ENCODE measurements around the gene HERPUD1. TPM values are rescaled to one million over a fixed set of nuclear protein-coding genes. Genes with fewer than 3 reads are reported as not detected.

Gene HERPUD1
- polyA plus RNA-seq, 1 of the 3 experiments (the other 2 are of a cell fraction), result 46.3 TPM

DNA sequence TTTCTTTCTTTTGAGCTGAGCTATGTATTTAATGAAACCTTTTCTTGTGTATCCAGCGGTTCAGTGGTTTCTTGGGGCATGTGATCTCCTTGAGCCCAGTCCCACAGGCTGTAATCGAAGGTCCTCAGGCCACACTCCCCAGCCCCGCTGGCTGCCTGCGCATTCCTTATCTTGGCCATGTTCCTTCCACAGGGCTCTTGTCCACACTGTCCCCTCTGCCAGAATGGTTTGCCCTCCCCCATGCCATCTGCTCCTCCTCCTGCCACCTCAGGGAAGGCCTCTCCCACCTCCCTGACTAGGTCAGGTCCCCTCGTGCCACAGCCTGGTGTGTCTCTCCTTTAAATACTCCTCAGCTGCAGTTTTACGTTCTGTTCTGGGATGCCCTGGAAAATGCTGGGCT lies 45.3 kb downstream of the HERPUD1 start:
- no peak overlapping the region for H3K9ac ChIP-seq
- H2AFZ ChIP-seq (ENCODE audit: low read depth), result no peak overlapping the region
- no peaks in the 10 kb centered on the region for H3K79me2 ChIP-seq (ENCODE audit: insufficient read depth)
- no peak overlapping the region for H3K27ac ChIP-seq (ENCODE audit: low read depth in 2 of 2, low read length in 1 of 2)
- no peaks in the 10 kb centered on the region for H3F3A ChIP-seq (replicated peaks; ENCODE audit: insufficient read depth)
- H4K20me1 ChIP-seq (ENCODE audit: insufficient read depth), result no peaks in the 10 kb centered on the region
- no peak overlapping the region for H3K4me2 ChIP-seq
- H3K36me3 ChIP-seq (replicated peaks in 1 of 2; ENCODE audit: control insufficient read depth in 1 of 2, insufficient read depth in 2 of 2, low read length in 1 of 2), result no peaks in the 10 kb centered on the region
- no peaks in the 10 kb centered on the region for H3K27me3 ChIP-seq (ENCODE audit: insufficient read depth)
- H3K9me3 ChIP-seq, result no peaks in the 10 kb centered on the region
- peaks cover 0 to 4% of the 10 kb centered on the region in 2 experiments; a peak in 1 of 4 replicates for H3K4me1 ChIP-seq (ENCODE audit: control insufficient read depth in 1 of 2, insufficient read depth in 2 of 2, low read depth in 1 of 2, low read length in 1 of 2)
- H3K9me2 ChIP-seq, result no peaks in the 10 kb centered on the region
- no peak overlapping the region for H3K4me3 ChIP-seq (ENCODE audit: low read depth in 2 of 2, low read length in 1 of 2)
- ChIA-PET CTCF (interaction anchor here (0.9 to 4.8 kb wide), 6 partner anchors 12 to 102 kb away, joined by 3 to 27 read pairs (median 4); no protein-coding TSS in a partner anchor), POLR2A (interaction anchor here (0.6 kb wide), 1 partner anchor 102 kb away, joined by 3 read pairs; no protein-coding TSS in a partner anchor)
- TF ChIP-seq CHD2 (IDR thresholded peaks at IDR 0.05; ENCODE audit: low read length, partially characterized antibody), result no peak
- TF ChIP-seq EZH2phosphoT487 (IDR thresholded peaks at IDR 0.05; ENCODE audit: borderline replicate concordance, low read depth), result no peak
- 82% methylated on average over 6 of the region's 6 CpGs for WGBS (ENCODE audit: low lambda C conversion rate)
- DNase-seq, result no peak

DNA sequence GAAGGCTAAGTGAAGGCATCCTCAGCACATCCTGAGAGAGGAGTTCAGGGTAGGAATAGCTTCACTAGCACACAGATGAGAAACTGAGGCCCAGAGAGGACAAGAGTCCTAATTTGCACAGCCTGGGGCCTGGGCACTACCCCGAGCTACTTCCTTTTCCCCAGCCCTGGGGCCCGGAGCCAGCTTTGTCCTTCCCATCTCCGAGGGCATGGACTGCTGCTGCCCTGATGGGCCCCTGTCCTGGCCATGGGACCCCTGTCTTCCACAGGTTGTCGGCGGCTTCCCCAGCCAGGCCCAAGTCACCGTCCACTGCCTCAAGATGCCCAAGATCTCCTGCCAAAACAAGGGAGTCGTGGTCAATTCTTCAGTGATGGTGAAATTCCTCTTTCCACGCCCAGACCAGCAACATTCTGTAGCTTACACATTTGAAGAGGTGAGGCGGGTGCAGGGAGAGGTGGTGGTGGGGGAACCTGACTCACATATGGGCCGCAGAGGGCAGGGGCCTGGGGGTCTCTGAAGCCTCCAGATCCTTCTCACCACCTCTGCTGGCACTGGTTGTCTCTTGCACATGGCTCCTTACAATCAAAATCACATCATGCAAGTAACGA lies 46.0 kb downstream of the HERPUD1 start:
- no peak overlapping the region for H3K27ac ChIP-seq (ENCODE audit: low read depth in 2 of 2, low read length in 1 of 2)
- H3K36me3 ChIP-seq (replicated peaks in 1 of 2; ENCODE audit: control insufficient read depth in 1 of 2, insufficient read depth in 2 of 2, low read length in 1 of 2), result no peaks in the 10 kb centered on the region
- no peaks in the 10 kb centered on the region for H3K79me2 ChIP-seq (ENCODE audit: insufficient read depth)
- no peaks in the 10 kb centered on the region for H3K9me2 ChIP-seq
- H3K27me3 ChIP-seq (ENCODE audit: insufficient read depth), result no peaks in the 10 kb centered on the region
- POLR2A ChIA-PET, result interaction anchor here (0.6 kb wide), 1 partner anchor 103 kb away, joined by 3 read pairs; no protein-coding TSS in a partner anchor
- H2AFZ ChIP-seq (ENCODE audit: low read depth), result no peak overlapping the region
- H3K4me2 ChIP-seq, result no peak overlapping the region
- no peak for DNase-seq
- no peaks in the 10 kb centered on the region for H3K9me3 ChIP-seq
- no peak overlapping the region for H3K9ac ChIP-seq
- WGBS (ENCODE audit: low lambda C conversion rate), result 92% methylated on average over 5 of the region's 11 CpGs
- H4K20me1 ChIP-seq (ENCODE audit: insufficient read depth), result no peaks in the 10 kb centered on the region
- no peak for TF ChIP-seq RAD21 (IDR thresholded peaks at IDR 0.05; ENCODE audit: low read length)
- no peak for TF ChIP-seq RCOR1 (IDR thresholded peaks at IDR 0.05; ENCODE audit: low read length)
- no peak for TF ChIP-seq TAF1 (IDR thresholded peaks at IDR 0.05; ENCODE audit: borderline replicate concordance, low read depth, low read length)
- TF ChIP-seq TEAD4 (IDR thresholded peaks at IDR 0.05; ENCODE audit: borderline replicate concordance, insufficient read depth), result no peak
- no peak for TF ChIP-seq SIN3A (IDR thresholded peaks at IDR 0.05; ENCODE audit: borderline replicate concordance, low read depth, low read length)
- no peak for TF ChIP-seq FOXJ3 (CRISPR knock-in tag; IDR thresholded peaks at IDR 0.05)
- TF ChIP-seq, protein P1, sequence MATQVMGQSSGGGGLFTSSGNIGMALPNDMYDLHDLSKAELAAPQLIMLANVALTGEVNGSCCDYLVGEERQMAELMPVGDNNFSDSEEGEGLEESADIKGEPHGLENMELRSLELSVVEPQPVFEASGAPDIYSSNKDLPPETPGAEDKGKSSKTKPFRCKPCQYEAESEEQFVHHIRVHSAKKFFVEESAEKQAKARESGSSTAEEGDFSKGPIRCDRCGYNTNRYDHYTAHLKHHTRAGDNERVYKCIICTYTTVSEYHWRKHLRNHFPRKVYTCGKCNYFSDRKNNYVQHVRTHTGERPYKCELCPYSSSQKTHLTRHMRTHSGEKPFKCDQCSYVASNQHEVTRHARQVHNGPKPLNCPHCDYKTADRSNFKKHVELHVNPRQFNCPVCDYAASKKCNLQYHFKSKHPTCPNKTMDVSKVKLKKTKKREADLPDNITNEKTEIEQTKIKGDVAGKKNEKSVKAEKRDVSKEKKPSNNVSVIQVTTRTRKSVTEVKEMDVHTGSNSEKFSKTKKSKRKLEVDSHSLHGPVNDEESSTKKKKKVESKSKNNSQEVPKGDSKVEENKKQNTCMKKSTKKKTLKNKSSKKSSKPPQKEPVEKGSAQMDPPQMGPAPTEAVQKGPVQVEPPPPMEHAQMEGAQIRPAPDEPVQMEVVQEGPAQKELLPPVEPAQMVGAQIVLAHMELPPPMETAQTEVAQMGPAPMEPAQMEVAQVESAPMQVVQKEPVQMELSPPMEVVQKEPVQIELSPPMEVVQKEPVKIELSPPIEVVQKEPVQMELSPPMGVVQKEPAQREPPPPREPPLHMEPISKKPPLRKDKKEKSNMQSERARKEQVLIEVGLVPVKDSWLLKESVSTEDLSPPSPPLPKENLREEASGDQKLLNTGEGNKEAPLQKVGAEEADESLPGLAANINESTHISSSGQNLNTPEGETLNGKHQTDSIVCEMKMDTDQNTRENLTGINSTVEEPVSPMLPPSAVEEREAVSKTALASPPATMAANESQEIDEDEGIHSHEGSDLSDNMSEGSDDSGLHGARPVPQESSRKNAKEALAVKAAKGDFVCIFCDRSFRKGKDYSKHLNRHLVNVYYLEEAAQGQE (IDR thresholded peaks at IDR 0.05; ENCODE audit: low read depth, low read length), result no peak
- TF ChIP-seq TCF12 (IDR thresholded peaks at IDR 0.05), result no peak
- no peak for TF ChIP-seq EP300 (IDR thresholded peaks at IDR 0.05; ENCODE audit: borderline replicate concordance in 1 of 2, low read depth in 1 of 2, low read length in 1 of 2)
- TF ChIP-seq GATA2 (CRISPR knock-in tag; IDR thresholded peaks at IDR 0.05), result no peak
- no peak for TF ChIP-seq FOSL2 (IDR thresholded peaks at IDR 0.05; ENCODE audit: borderline replicate concordance, low read depth)
- no peak for TF ChIP-seq GABPA (IDR thresholded peaks at IDR 0.05; ENCODE audit: low read depth)
- no peak for TF ChIP-seq JUND (IDR thresholded peaks at IDR 0.05)
- TF ChIP-seq, protein P2, sequence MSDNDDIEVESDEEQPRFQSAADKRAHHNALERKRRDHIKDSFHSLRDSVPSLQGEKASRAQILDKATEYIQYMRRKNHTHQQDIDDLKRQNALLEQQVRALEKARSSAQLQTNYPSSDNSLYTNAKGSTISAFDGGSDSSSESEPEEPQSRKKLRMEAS (IDR thresholded peaks at IDR 0.05; ENCODE audit: low read depth), result no peak
- TF ChIP-seq MXI1 (IDR thresholded peaks at IDR 0.05; ENCODE audit: low read depth, low read length), result no peak
- no peak for TF ChIP-seq YY1 (IDR thresholded peaks at IDR 0.05; ENCODE audit: low read depth)
- TF ChIP-seq SMC3 (IDR thresholded peaks at IDR 0.05; ENCODE audit: low read depth, low read length), result no peak
- TF ChIP-seq ELF1 (IDR thresholded peaks at IDR 0.05), result no peak
- peaks cover 0 to 2% of the 10 kb centered on the region in 2 experiments; a peak in 1 of 4 replicates for H3K4me1 ChIP-seq (ENCODE audit: control insufficient read depth in 1 of 2, insufficient read depth in 2 of 2, low read depth in 1 of 2, low read length in 1 of 2)
- CTCF ChIA-PET, result interaction anchor here (0.9 to 4.8 kb wide), 6 partner anchors 13 to 184 kb away, joined by 3 to 27 read pairs (median 4); no protein-coding TSS in a partner anchor
- H3K4me3 ChIP-seq (ENCODE audit: low read depth in 2 of 2, low read length in 1 of 2), result no peak overlapping the region
- H3F3A ChIP-seq (replicated peaks; ENCODE audit: insufficient read depth), result no peaks in the 10 kb centered on the region

Measured in SK-N-SH (cell line).